ENCODE measurements around the gene STX12. TPM values are rescaled to one million over a fixed set of nuclear protein-coding genes. Genes with fewer than 3 reads are reported as not detected.
"Not testable (repeated sequence)": the region's sequence is repeated elsewhere in the genome, so short reads cannot be mapped to it uniquely, and the experiment has no call there.

The STX12 gene
- total RNA-seq, 1 donor from 2014 or later = 44.5 TPM

DNA sequence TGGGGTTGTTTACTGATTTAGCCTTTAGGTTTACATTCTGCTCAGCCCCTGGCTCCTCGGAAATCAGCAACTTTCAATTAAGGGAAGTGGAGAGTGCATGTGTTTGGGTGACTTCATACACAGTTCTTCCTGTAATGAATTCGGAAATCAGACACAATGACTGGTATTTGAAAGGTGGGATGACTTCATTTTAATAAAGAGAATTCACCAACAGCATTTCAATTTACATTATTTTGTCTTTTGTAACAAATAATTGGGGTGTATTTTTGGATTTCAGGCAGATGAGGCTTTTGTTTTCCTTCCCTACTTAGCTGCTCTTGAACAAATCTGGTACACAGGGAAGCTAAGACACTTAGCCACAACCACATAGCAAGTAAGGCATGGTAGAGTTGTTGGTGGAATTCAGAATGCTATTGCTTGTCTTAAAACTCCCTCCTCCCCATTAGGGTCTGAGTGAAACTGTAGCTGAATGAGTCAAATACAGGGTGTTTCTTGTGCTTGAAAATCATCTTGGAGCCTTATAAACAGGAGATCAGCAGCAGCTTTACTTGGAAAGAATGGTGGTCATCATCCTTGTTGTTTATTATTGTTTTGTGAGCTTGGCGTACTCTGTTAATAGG lies 917 bp downstream of the STX12 start:
- no peaks in the 10 kb centered on the region for H3K27me3 Mint-ChIP-seq (ENCODE audit: unreplicated experiment)
- H3K9me3 Mint-ChIP-seq (ENCODE audit: unreplicated experiment) = no peaks in the 10 kb centered on the region
- DNase-seq (ENCODE audit: extremely low spot score, unreplicated experiment) = no peak
- no peak for TF ChIP-seq CTCF (IDR thresholded peaks at IDR 0.05)
- H3K4me3 Mint-ChIP-seq (ENCODE audit: unreplicated experiment) = peak overlapping the region; percentile 95
- H3K4me1 Mint-ChIP-seq (ENCODE audit: unreplicated experiment) = peaks cover 23% of the 10 kb centered on the region
- H3K27ac Mint-ChIP-seq (ENCODE audit: unreplicated experiment) = peak overlapping the region; percentile 97
- no peaks in the 10 kb centered on the region for H3K36me3 Mint-ChIP-seq (ENCODE audit: unreplicated experiment)

DNA sequence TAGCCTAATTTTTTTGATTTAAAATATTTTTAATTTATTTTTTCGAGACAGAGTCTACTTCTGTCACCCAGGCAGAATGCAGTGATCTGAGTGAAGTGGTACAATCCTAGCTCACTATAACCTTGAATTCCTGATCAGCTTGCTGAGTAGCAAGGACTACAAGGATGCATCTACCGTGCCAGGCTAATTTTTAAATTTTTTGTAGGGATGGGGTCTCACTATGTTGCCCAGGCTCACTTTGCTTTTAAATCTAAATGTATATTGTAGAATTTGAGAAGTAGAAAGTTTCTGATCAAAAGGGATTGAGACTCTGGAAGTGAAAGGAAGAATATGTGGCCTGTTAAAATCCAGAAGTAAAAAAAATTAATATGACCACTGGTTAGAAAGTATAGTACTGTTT lies 1.6 kb downstream of the STX12 start:
- Mint-ChIP-seq H3K9me3 (ENCODE audit: unreplicated experiment) (no peaks in the 10 kb centered on the region), H3K4me1 (ENCODE audit: unreplicated experiment) (peaks cover 23% of the 10 kb centered on the region), H3K27ac (ENCODE audit: unreplicated experiment) (peak overlapping the region; percentile 97), H3K4me3 (ENCODE audit: unreplicated experiment) (no peak overlapping the region), H3K27me3 (ENCODE audit: unreplicated experiment) (no peaks in the 10 kb centered on the region), H3K36me3 (ENCODE audit: unreplicated experiment) (peaks cover 2% of the 10 kb centered on the region)
- no peak for TF ChIP-seq CTCF (IDR thresholded peaks at IDR 0.05)
- no peak for DNase-seq (ENCODE audit: extremely low spot score, unreplicated experiment)

- H3K4me1 Mint-ChIP-seq (ENCODE audit: unreplicated experiment) = peaks cover 23% of the 10 kb centered on the region
- not testable (repeated sequence) for H3K27me3 Mint-ChIP-seq (ENCODE audit: unreplicated experiment); H3K27ac Mint-ChIP-seq (ENCODE audit: unreplicated experiment); H3K9me3 Mint-ChIP-seq (ENCODE audit: unreplicated experiment); H3K36me3 Mint-ChIP-seq (ENCODE audit: unreplicated experiment); H3K4me3 Mint-ChIP-seq (ENCODE audit: unreplicated experiment); DNase-seq (ENCODE audit: extremely low spot score, unreplicated experiment)
These were observed 2.3 kb downstream of the STX12 start for GRCh38 chr1:27775336-27775735.

DNA sequence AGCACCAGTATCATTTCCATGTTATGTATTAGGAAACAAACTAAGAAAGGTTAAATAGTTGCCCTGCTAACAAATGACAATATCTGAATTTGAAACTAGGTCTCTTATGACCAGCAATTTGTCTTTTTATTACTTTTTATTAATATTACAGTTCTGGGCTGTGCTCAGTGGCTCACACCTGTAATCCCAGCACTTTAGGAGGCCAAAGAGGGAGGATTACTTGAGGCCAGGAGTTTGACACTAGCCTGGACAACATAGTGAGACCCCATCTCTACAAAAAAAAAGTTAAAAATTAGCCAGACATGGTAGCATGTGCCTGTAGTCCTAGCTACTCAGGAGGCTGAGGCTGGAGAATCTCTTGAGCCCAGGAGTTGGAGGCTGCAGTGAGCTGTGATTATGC lies 3.3 kb downstream of the STX12 start:
- peaks cover 23% of the 10 kb centered on the region for H3K4me1 Mint-ChIP-seq (ENCODE audit: unreplicated experiment)
- H3K27me3 Mint-ChIP-seq (ENCODE audit: unreplicated experiment); DNase-seq (ENCODE audit: extremely low spot score, unreplicated experiment); H3K9me3 Mint-ChIP-seq (ENCODE audit: unreplicated experiment); H3K36me3 Mint-ChIP-seq (ENCODE audit: unreplicated experiment); H3K4me3 Mint-ChIP-seq (ENCODE audit: unreplicated experiment); H3K27ac Mint-ChIP-seq (ENCODE audit: unreplicated experiment): not testable (repeated sequence)

GRCh38 chr1:27778056-27778455 lies 5.0 kb downstream of the STX12 start:
- Mint-ChIP-seq H3K36me3 (ENCODE audit: unreplicated experiment) (peaks cover 4% of the 10 kb centered on the region), H3K27me3 (ENCODE audit: unreplicated experiment) (no peaks in the 10 kb centered on the region), H3K27ac (ENCODE audit: unreplicated experiment) (no peak overlapping the region), H3K4me3 (ENCODE audit: unreplicated experiment) (no peak overlapping the region), H3K9me3 (ENCODE audit: unreplicated experiment) (no peaks in the 10 kb centered on the region), H3K4me1 (ENCODE audit: unreplicated experiment) (peaks cover 19% of the 10 kb centered on the region)
- no peak for DNase-seq (ENCODE audit: extremely low spot score, unreplicated experiment)
- no peak for TF ChIP-seq CTCF (IDR thresholded peaks at IDR 0.05)

GRCh38 chr1:27779122-27779521 lies 6.1 kb downstream of the STX12 start:
- peaks cover 16% of the 10 kb centered on the region for H3K4me1 Mint-ChIP-seq (ENCODE audit: unreplicated experiment)
- H3K36me3 Mint-ChIP-seq (ENCODE audit: unreplicated experiment) = peaks cover 4% of the 10 kb centered on the region
- DNase-seq (ENCODE audit: extremely low spot score, unreplicated experiment) = no peak
- no peak overlapping the region for H3K27ac Mint-ChIP-seq (ENCODE audit: unreplicated experiment)
- no peaks in the 10 kb centered on the region for H3K27me3 Mint-ChIP-seq (ENCODE audit: unreplicated experiment)
- no peaks in the 10 kb centered on the region for H3K9me3 Mint-ChIP-seq (ENCODE audit: unreplicated experiment)
- TF ChIP-seq CTCF (IDR thresholded peaks at IDR 0.05) = no peak
- no peak overlapping the region for H3K4me3 Mint-ChIP-seq (ENCODE audit: unreplicated experiment)

All from osteocyte (in vitro differentiated cells).